ENCODE results near the gene HNRNPA1. TPM values are rescaled to one million over a fixed set of nuclear protein-coding genes. Genes with fewer than 3 reads are reported as not detected.

Gene HNRNPA1
- total and polyA plus RNA-seq, 2 donors (not counting 3 experiments of a cell fraction or from before 2014, with no cell fraction given), result 566 to 1,470 TPM

GRCh38 chr12:54270345-54270744 lies 10.2 kb upstream of the HNRNPA1 start:
- H3K79me2 ChIP-seq (ENCODE audit: control insufficient read depth, insufficient read depth, low read length), result peaks cover 30% of the 10 kb centered on the region
- H4K20me1 ChIP-seq (replicated peaks; ENCODE audit: control insufficient read depth, extremely low read depth, insufficient read depth, low read length), result no peaks in the 10 kb centered on the region
- TF ChIP-seq, protein P1, sequence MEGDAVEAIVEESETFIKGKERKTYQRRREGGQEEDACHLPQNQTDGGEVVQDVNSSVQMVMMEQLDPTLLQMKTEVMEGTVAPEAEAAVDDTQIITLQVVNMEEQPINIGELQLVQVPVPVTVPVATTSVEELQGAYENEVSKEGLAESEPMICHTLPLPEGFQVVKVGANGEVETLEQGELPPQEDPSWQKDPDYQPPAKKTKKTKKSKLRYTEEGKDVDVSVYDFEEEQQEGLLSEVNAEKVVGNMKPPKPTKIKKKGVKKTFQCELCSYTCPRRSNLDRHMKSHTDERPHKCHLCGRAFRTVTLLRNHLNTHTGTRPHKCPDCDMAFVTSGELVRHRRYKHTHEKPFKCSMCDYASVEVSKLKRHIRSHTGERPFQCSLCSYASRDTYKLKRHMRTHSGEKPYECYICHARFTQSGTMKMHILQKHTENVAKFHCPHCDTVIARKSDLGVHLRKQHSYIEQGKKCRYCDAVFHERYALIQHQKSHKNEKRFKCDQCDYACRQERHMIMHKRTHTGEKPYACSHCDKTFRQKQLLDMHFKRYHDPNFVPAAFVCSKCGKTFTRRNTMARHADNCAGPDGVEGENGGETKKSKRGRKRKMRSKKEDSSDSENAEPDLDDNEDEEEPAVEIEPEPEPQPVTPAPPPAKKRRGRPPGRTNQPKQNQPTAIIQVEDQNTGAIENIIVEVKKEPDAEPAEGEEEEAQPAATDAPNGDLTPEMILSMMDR (IDR thresholded peaks at IDR 0.05; ENCODE audit: extremely low read depth in 1 of 2, insufficient read depth in 1 of 2, low read depth in 1 of 2, low read length in 2 of 2), result no peak
- TF ChIP-seq, protein P2, sequence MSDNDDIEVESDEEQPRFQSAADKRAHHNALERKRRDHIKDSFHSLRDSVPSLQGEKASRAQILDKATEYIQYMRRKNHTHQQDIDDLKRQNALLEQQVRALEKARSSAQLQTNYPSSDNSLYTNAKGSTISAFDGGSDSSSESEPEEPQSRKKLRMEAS (IDR thresholded peaks at IDR 0.05; ENCODE audit: insufficient read depth, insufficient read length), result no peak
- no peak for TF ChIP-seq POLR2A (IDR thresholded peaks at IDR 0.05; ENCODE audit: low read depth, low read length)
- TF ChIP-seq POLR2AphosphoS5 (IDR thresholded peaks at IDR 0.05; ENCODE audit: insufficient read depth, low read depth, low read length), result no peak
- TF ChIP-seq FOS (IDR thresholded peaks at IDR 0.05; ENCODE audit: borderline replicate concordance, insufficient read depth, low read length), result no peak
- no peak for TF ChIP-seq MYC (IDR thresholded peaks at IDR 0.05; ENCODE audit: low read depth, low read length)
- TF ChIP-seq JUN (IDR thresholded peaks at IDR 0.05; ENCODE audit: borderline replicate concordance, insufficient read depth, insufficient read length, low read depth), result no peak
- H3K36me3 ChIP-seq (ENCODE audit: control insufficient read depth in 2 of 2, extremely low read depth in 1 of 2, insufficient read depth in 2 of 2, low read length in 2 of 2), result peaks cover 0 to 6% of the 10 kb centered on the region in 2 experiments
- no peak overlapping the region for H3K27ac ChIP-seq (ENCODE audit: insufficient read depth, low read depth, low read length)
- no peaks in the 10 kb centered on the region for H3K9me1 ChIP-seq (replicated peaks; ENCODE audit: control insufficient read depth, extremely low read depth, insufficient read depth, low read length)
- H3K9me3 ChIP-seq (replicated peaks; ENCODE audit: control insufficient read depth, insufficient read depth, low read length), result no peaks in the 10 kb centered on the region
- no peak overlapping the region for H3K4me3 ChIP-seq (replicated peaks in 1 of 3; ENCODE audit: insufficient read depth in 1 of 3, low read depth in 1 of 3, low read length in 3 of 3)
- H2AFZ ChIP-seq (ENCODE audit: low read depth, low read length), result no peak overlapping the region
- intact Hi-C loops (cut with micrococcal nuclease), result no loop called here
- FAIRE-seq (no peak), DNase-seq (ENCODE audit: low read depth, low spot score) (no peak)
- H3K4me2 ChIP-seq (ENCODE audit: insufficient read depth, low read length), result no peak overlapping the region
- no TSS peak for BruUV-seq (replicated peaks)
- dilution Hi-C loops (cut with MboI; ENCODE audit: extremely low pct_ligation_motif_present, low sequenced_read_pairs), result no loop called here
- no peaks in the 10 kb centered on the region for H3K4me1 ChIP-seq (ENCODE audit: control insufficient read depth, extremely low read depth, insufficient read depth, low read length)
- POLR2A ChIA-PET, result no interaction called here
- H3K9ac ChIP-seq (replicated peaks; ENCODE audit: extremely low read depth, insufficient read depth, low read length), result no peak overlapping the region
- CTCF ChIA-PET, result interaction anchor here (1.5 kb wide), 1 partner anchor 19 kb away, joined by 6 read pairs; no protein-coding TSS in a partner anchor
- no peaks in the 10 kb centered on the region for H3K27me3 ChIP-seq (ENCODE audit: control insufficient read depth in 2 of 2, insufficient read depth in 2 of 2, low read length in 2 of 2)
